ENCODE measurements around the gene PTK6. TPM values are rescaled to one million over a fixed set of nuclear protein-coding genes. Genes with fewer than 3 reads are reported as not detected.
"Not testable (repeated sequence)": the region's sequence is repeated elsewhere in the genome, so short reads cannot be mapped to it uniquely, and the experiment has no call there.

The PTK6 gene
- total RNA-seq, 1 experiment from 2014 or later, result 0.14 TPM

- DNase-seq, result no peak
- Histone ChIP-seq H3K4me3 (ENCODE audit: insufficient read depth, low read depth, low read length) (peak overlapping the region; percentile 64), H3K36me3 (replicated peaks; ENCODE audit: control insufficient read depth, insufficient read depth, low read length) (peaks cover 2% of the 10 kb centered on the region), H3K27me3 (ENCODE audit: control insufficient read depth, insufficient read depth, low read length) (no peaks in the 10 kb centered on the region)
These were observed 35.8 kb upstream of the PTK6 start for GRCh38 chr20:63572788-63573646.

GRCh38 chr20:63572071-63572787 lies 35.1 kb upstream of the PTK6 start:
- no peak overlapping the region for H3K4me3 ChIP-seq (ENCODE audit: insufficient read depth, low read depth, low read length)

GRCh38 chr20:63571087-63571478 lies 33.9 kb upstream of the PTK6 start:
- not testable (repeated sequence) for DNase-seq; H3K36me3 ChIP-seq (replicated peaks; ENCODE audit: control insufficient read depth, insufficient read depth, low read length); H3K27me3 ChIP-seq (ENCODE audit: control insufficient read depth, insufficient read depth, low read length); H3K4me3 ChIP-seq (ENCODE audit: insufficient read depth, low read depth, low read length)

More at GRCh38 chr20:63572071-63572787, 35.1 kb upstream of the PTK6 start:
- H3K27me3 ChIP-seq (ENCODE audit: control insufficient read depth, insufficient read depth, low read length), result no peaks in the 10 kb centered on the region
- H3K36me3 ChIP-seq (replicated peaks; ENCODE audit: control insufficient read depth, insufficient read depth, low read length), result peaks cover 2% of the 10 kb centered on the region
- no peak for DNase-seq

GRCh38 chr20:63570281-63571086 lies 33.3 kb upstream of the PTK6 start:
- no peak overlapping the region for H3K4me3 ChIP-seq (ENCODE audit: insufficient read depth, low read depth, low read length)
- DNase-seq, result no peak
- H3K27me3 ChIP-seq (ENCODE audit: control insufficient read depth, insufficient read depth, low read length), result no peaks in the 10 kb centered on the region
- H3K36me3 ChIP-seq (replicated peaks; ENCODE audit: control insufficient read depth, insufficient read depth, low read length), result peaks cover 2% of the 10 kb centered on the region

- H3K36me3 ChIP-seq (replicated peaks; ENCODE audit: control insufficient read depth, insufficient read depth, low read length), result peaks cover 2% of the 10 kb centered on the region
- no peaks in the 10 kb centered on the region for H3K27me3 ChIP-seq (ENCODE audit: control insufficient read depth, insufficient read depth, low read length)
- no peak for DNase-seq
- H3K4me3 ChIP-seq (ENCODE audit: insufficient read depth, low read depth, low read length), result no peak overlapping the region
These were observed 32.1 kb upstream of the PTK6 start for GRCh38 chr20:63568986-63569949.

- DNase-seq, result no peak
- Histone ChIP-seq H3K36me3 (replicated peaks; ENCODE audit: control insufficient read depth, insufficient read depth, low read length) (peaks cover 2% of the 10 kb centered on the region), H3K4me3 (ENCODE audit: insufficient read depth, low read depth, low read length) (no peak overlapping the region), H3K27me3 (ENCODE audit: control insufficient read depth, insufficient read depth, low read length) (no peaks in the 10 kb centered on the region)
These were observed 31.2 kb upstream of the PTK6 start for GRCh38 chr20:63568170-63568981.

GRCh38 chr20:63567386-63568169 lies 30.4 kb upstream of the PTK6 start:
- Histone ChIP-seq H3K27me3 (ENCODE audit: control insufficient read depth, insufficient read depth, low read length) (no peaks in the 10 kb centered on the region), H3K4me3 (ENCODE audit: insufficient read depth, low read depth, low read length) (no peak overlapping the region), H3K36me3 (replicated peaks; ENCODE audit: control insufficient read depth, insufficient read depth, low read length) (peaks cover 2% of the 10 kb centered on the region)
- DNase-seq, result no peak

GRCh38 chr20:63567136-63567385 lies 29.9 kb upstream of the PTK6 start:
- DNase-seq, result no peak
- Histone ChIP-seq H3K36me3 (replicated peaks; ENCODE audit: control insufficient read depth, insufficient read depth, low read length) (peaks cover 2% of the 10 kb centered on the region), H3K27me3 (ENCODE audit: control insufficient read depth, insufficient read depth, low read length) (no peaks in the 10 kb centered on the region)

GRCh38 chr20:63566395-63567135 lies 29.4 kb upstream of the PTK6 start:
- H3K36me3 ChIP-seq (replicated peaks; ENCODE audit: control insufficient read depth, insufficient read depth, low read length), result no peaks in the 10 kb centered on the region
- H3K4me3 ChIP-seq (ENCODE audit: insufficient read depth, low read depth, low read length), result no peak overlapping the region
- no peak for DNase-seq
- no peaks in the 10 kb centered on the region for H3K27me3 ChIP-seq (ENCODE audit: control insufficient read depth, insufficient read depth, low read length)

More at GRCh38 chr20:63567136-63567385, 29.9 kb upstream of the PTK6 start:
- H3K4me3 ChIP-seq (ENCODE audit: insufficient read depth, low read depth, low read length), result no peak overlapping the region

- H3K4me3 ChIP-seq (ENCODE audit: insufficient read depth, low read depth, low read length), result no peak overlapping the region
- DNase-seq, result no peak
- H3K27me3 ChIP-seq (ENCODE audit: control insufficient read depth, insufficient read depth, low read length), result no peaks in the 10 kb centered on the region
- no peaks in the 10 kb centered on the region; the same call in 1 of the 2 replicates for H3K36me3 ChIP-seq (replicated peaks; ENCODE audit: control insufficient read depth, insufficient read depth, low read length)
These were observed 28.6 kb upstream of the PTK6 start for GRCh38 chr20:63565699-63566335.

GRCh38 chr20:63565021-63565698 lies 28.0 kb upstream of the PTK6 start:
- Histone ChIP-seq H3K4me3 (ENCODE audit: insufficient read depth, low read depth, low read length) (no peak overlapping the region), H3K36me3 (replicated peaks; ENCODE audit: control insufficient read depth, insufficient read depth, low read length) (no peaks in the 10 kb centered on the region; the same call in 1 of the 2 replicates), H3K27me3 (ENCODE audit: control insufficient read depth, insufficient read depth, low read length) (no peaks in the 10 kb centered on the region)
- no peak for DNase-seq
